Vagina (tissue), 2 donors: ENCODE results near the gene SDHAF4. TPM values are rescaled to one million over a fixed set of nuclear protein-coding genes. Genes with fewer than 3 reads are reported as not detected.

ENCODE experiments used
- DNase-seq, 2 donors: peaks; one replicate each; pipeline ENCODE4 v3.0.0-alpha.2; 2017; ENCODE audit errors: extremely low spot score in 2 of 2
- H3K27ac ChIP-seq: fragments of 200-600 bp; sonication (generic); one replicate; pipeline ENCODE4 v1.5.1; 2019
- H3K27me3 ChIP-seq: fragments of 200-600 bp; sonication (generic); one replicate; pipeline ENCODE4 v1.5.1; 2019
- H3K36me3 ChIP-seq, 2 donors: fragments of 200-600 bp; sonication (generic); one replicate each; pipeline ENCODE4 v1.5.1; 2017 to 2019
- H3K4me1 ChIP-seq: fragments of 200-600 bp; sonication (generic); one replicate; pipeline ENCODE4 v1.5.1; 2019
- H3K4me3 ChIP-seq, 2 donors: fragments of 200-600 bp; sonication (generic); 1 replicate in 1 of 2; 2 replicates in 1 of 2; pipeline ENCODE4 v1.5.1; 2016 to 2019
- H3K9me3 ChIP-seq: fragments of 200-600 bp; sonication (generic); one replicate; pipeline ENCODE4 v1.5.1; 2019
- CTCF ChIP-seq, 3 experiments: fragments of 450-650 bp in 2 of 3; fragments of 200-600 bp in 1 of 3; sonication (generic) in 1 of 3; IDR thresholded peaks; one replicate each; pipeline ENCODE4 v1.5.1; 2017 to 2019; ENCODE audit warnings: antibody characterized with exemption in 3 of 3, mild to moderate bottlenecking in 2 of 3, moderate library complexity in 2 of 3
- POLR2A ChIP-seq, 2 donors: fragments of 450-650 bp; IDR thresholded peaks; one replicate each; pipeline ENCODE4 v1.6.1; 2017; ENCODE audit warnings: antibody characterized with exemption in 2 of 2, mild to moderate bottlenecking in 2 of 2, moderate library complexity in 2 of 2
- POLR2AphosphoS5 ChIP-seq, 2 donors: sonication (generic); formaldehyde crosslinking; IDR thresholded peaks; one replicate each; pipeline ENCODE4 v1.9.0; 2017; ENCODE audit warnings: antibody characterized with exemption in 2 of 2, mild to moderate bottlenecking in 2 of 2, low read depth in 1 of 2; ENCODE audit not compliant: insufficient read depth in 1 of 2
- intact Hi-C: fragments of 100-400 bp; cut with DNase I; formaldehyde crosslinking; loops from one replicate; pipeline ENCODE4 v1.15.1; 2023
- total RNA-seq: library from RNA; depleted of rRNA; stranded (reverse); fragments of >200 nt; gene quantifications from one replicate; pipeline ENCODE4 v1.2.3, GENCODE V29; 2016

Gene SDHAF4
- total RNA-seq, 1 donor from 2014 or later, result 5.6 TPM

GRCh38 chr6:70527071-70527737 is 39.5 kb upstream of the SDHAF4 start:
- Histone ChIP-seq H3K27ac (no peak overlapping the region), H3K27me3 (no peaks in the 10 kb centered on the region), H3K4me1 (no peaks in the 10 kb centered on the region), H3K4me3 (no peak overlapping the region), H3K36me3 (peaks cover 0 to 22% of the 10 kb centered on the region in 2 donors), H3K9me3 (no peaks in the 10 kb centered on the region)
- DNase-seq, result no peak
- no peak for TF ChIP-seq POLR2AphosphoS5 (IDR thresholded peaks at IDR 0.05; ENCODE audit: insufficient read depth in 1 of 2, low read depth in 1 of 2)
- no peak for TF ChIP-seq POLR2A (IDR thresholded peaks at IDR 0.05)
- no peak for TF ChIP-seq CTCF (IDR thresholded peaks at IDR 0.05)
- intact Hi-C loops, result no loop called here

GRCh38 chr6:70530023-70530422 is 36.7 kb upstream of the SDHAF4 start:
- Histone ChIP-seq H3K27ac (no peak overlapping the region), H3K9me3 (no peaks in the 10 kb centered on the region), H3K4me3 (no peak overlapping the region), H3K4me1 (no peaks in the 10 kb centered on the region), H3K36me3 (peaks cover 0 to 21% of the 10 kb centered on the region in 2 donors), H3K27me3 (no peaks in the 10 kb centered on the region)
- intact Hi-C loops, result no loop called here
- TF ChIP-seq POLR2A (IDR thresholded peaks at IDR 0.05) (no peak), CTCF (IDR thresholded peaks at IDR 0.05) (no peak), POLR2AphosphoS5 (IDR thresholded peaks at IDR 0.05; ENCODE audit: insufficient read depth in 1 of 2, low read depth in 1 of 2) (no peak)
- DNase-seq, result no peak

GRCh38 chr6:70531133-70531532 is 35.6 kb upstream of the SDHAF4 start:
- intact Hi-C loops, result no loop called here
- H3K36me3 ChIP-seq, result peaks cover 0 to 15% of the 10 kb centered on the region in 2 donors
- H3K27me3 ChIP-seq, result no peaks in the 10 kb centered on the region
- no peaks in the 10 kb centered on the region for H3K4me1 ChIP-seq
- H3K9me3 ChIP-seq, result no peaks in the 10 kb centered on the region
- H3K27ac ChIP-seq, result no peak overlapping the region
- DNase-seq, result no peak
- no peak for TF ChIP-seq POLR2AphosphoS5 (IDR thresholded peaks at IDR 0.05; ENCODE audit: insufficient read depth in 1 of 2, low read depth in 1 of 2)
- no peak for TF ChIP-seq CTCF (IDR thresholded peaks at IDR 0.05)
- no peak for TF ChIP-seq POLR2A (IDR thresholded peaks at IDR 0.05)
- no peak overlapping the region for H3K4me3 ChIP-seq

DNA sequence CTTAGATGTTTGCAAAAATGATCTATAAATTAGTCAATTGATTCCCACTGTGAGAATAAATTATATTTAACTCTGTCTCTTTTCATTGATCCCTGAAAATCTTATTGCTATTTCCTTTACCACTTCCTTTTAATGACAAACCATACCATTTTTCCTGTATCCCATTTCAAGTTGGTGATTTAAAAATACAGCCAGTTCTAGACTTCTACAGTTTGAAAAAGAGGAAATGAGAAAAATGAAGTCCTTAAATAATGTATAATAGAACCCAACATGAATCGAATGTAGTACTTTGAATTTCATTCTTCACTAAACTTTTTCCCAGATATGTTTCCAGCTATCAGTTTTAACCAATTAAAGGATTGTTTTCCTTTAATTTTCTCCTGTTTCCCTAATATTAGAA is 29.5 kb upstream of the SDHAF4 start:
- TF ChIP-seq POLR2A (IDR thresholded peaks at IDR 0.05) (no peak), CTCF (IDR thresholded peaks at IDR 0.05) (no peak), POLR2AphosphoS5 (IDR thresholded peaks at IDR 0.05; ENCODE audit: insufficient read depth in 1 of 2, low read depth in 1 of 2) (no peak)
- Histone ChIP-seq H3K36me3 (peaks cover 0 to 30% of the 10 kb centered on the region in 2 donors), H3K9me3 (no peaks in the 10 kb centered on the region), H3K4me3 (no peak overlapping the region), H3K27ac (no peak overlapping the region), H3K4me1 (no peaks in the 10 kb centered on the region), H3K27me3 (no peaks in the 10 kb centered on the region)
- intact Hi-C loops, result no loop called here
- no peak for DNase-seq

DNA sequence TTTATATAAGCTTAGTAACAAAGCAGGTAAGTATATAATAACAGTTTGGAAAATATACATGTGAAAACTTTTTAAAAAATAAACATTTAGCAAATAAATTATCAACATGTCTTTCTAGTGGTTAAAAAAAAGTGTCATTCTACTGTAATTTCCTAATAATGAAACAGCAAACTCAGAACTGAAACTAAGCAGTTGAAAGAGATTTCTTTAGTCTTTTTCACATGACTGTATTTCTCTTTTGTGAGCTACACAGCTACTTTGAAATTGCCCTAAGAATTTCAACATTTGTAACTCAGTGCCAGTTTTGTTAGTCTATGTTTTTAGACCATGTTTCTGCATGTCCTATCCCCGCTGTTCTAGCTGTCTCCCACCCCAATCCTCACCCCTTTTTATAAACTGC is 28.4 kb upstream of the SDHAF4 start:
- Histone ChIP-seq H3K27me3 (no peaks in the 10 kb centered on the region), H3K4me3 (no peak overlapping the region), H3K9me3 (no peaks in the 10 kb centered on the region), H3K4me1 (no peaks in the 10 kb centered on the region), H3K36me3 (peaks cover 0 to 23% of the 10 kb centered on the region in 2 donors), H3K27ac (no peak overlapping the region)
- no peak for TF ChIP-seq POLR2A (IDR thresholded peaks at IDR 0.05)
- TF ChIP-seq CTCF (IDR thresholded peaks at IDR 0.05), result no peak
- TF ChIP-seq POLR2AphosphoS5 (IDR thresholded peaks at IDR 0.05; ENCODE audit: insufficient read depth in 1 of 2, low read depth in 1 of 2), result no peak
- DNase-seq, result no peak
- intact Hi-C loops, result no loop called here
